Fibroblast of the aortic adventitia (primary cell): Measurements from ENCODE around the gene CEMIP. TPM values are rescaled to one million over a fixed set of nuclear protein-coding genes. Genes with fewer than 3 reads are reported as not detected.

Experiments
- DNase-seq: peaks from one replicate; pipeline ENCODE4 v3.0.0-alpha.2; 2010; ENCODE audit warnings: low read depth
- H3K4me3 ChIP-seq: 2 replicates; pipeline ENCODE4 v1.5.1; 2011; ENCODE audit warnings: low read depth, mild to moderate bottlenecking, control low read depth, low read length, moderate library complexity
- total RNA-seq: library from RNA; depleted of rRNA; stranded (reverse); fragments of >200 nt; gene quantifications from 2 replicates; pipeline ENCODE4 v1.2.3, GENCODE V29; 2012; ENCODE audit warnings: low replicate concordance
- TF ChIP-seq, protein P1 (sequence below): IDR thresholded peaks from 2 replicates; pipeline ENCODE4 v1.5.1; 2011; ENCODE audit warnings: mild to moderate bottlenecking, low read length, control low read depth, inconsistent platforms; ENCODE audit not compliant: insufficient read depth

The CEMIP gene
- total RNA-seq, 1 donor = 225 TPM

- DNase-seq = no peak
- no peak overlapping the region for H3K4me3 ChIP-seq
- TF ChIP-seq, protein P1, sequence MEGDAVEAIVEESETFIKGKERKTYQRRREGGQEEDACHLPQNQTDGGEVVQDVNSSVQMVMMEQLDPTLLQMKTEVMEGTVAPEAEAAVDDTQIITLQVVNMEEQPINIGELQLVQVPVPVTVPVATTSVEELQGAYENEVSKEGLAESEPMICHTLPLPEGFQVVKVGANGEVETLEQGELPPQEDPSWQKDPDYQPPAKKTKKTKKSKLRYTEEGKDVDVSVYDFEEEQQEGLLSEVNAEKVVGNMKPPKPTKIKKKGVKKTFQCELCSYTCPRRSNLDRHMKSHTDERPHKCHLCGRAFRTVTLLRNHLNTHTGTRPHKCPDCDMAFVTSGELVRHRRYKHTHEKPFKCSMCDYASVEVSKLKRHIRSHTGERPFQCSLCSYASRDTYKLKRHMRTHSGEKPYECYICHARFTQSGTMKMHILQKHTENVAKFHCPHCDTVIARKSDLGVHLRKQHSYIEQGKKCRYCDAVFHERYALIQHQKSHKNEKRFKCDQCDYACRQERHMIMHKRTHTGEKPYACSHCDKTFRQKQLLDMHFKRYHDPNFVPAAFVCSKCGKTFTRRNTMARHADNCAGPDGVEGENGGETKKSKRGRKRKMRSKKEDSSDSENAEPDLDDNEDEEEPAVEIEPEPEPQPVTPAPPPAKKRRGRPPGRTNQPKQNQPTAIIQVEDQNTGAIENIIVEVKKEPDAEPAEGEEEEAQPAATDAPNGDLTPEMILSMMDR = no peak
These were observed 3.8 kb upstream of the CEMIP start for GRCh38 chr15:80775338-80775737.

DNA sequence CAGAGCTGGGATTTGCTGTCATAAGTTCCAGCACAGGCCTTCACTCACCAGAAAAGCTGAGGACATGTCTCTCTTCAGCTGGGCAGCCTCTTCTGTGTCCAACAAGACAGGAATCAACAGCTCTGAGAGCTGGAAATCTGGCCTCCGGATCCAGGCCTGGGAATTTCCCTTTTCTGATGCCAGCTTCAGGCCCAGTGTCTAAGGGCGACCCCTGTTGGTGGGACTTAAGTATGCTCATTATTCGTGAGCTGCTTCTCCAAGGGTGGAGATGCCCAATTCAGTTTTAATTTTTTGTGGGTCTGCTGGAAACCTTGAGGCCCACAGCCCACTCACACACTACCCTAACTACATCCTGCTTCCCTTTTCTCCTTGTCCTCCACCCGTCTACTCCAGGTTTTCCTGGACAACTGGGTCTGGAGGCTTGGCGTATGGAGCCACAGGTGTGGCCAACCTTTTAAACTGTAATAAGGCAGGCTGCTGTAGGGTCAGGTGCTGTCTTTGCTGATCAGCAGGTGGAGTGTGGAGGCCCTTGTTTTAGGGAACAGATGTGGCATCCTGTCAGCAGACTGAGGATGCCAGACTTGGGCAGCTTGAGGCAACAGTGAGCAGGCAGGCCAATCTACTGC, 2.6 kb upstream of the CEMIP start:
- DNase-seq = peak; percentile 84
- TF ChIP-seq, protein P1 = peak; percentile 63
- H3K4me3 ChIP-seq = no peak overlapping the region

DNA sequence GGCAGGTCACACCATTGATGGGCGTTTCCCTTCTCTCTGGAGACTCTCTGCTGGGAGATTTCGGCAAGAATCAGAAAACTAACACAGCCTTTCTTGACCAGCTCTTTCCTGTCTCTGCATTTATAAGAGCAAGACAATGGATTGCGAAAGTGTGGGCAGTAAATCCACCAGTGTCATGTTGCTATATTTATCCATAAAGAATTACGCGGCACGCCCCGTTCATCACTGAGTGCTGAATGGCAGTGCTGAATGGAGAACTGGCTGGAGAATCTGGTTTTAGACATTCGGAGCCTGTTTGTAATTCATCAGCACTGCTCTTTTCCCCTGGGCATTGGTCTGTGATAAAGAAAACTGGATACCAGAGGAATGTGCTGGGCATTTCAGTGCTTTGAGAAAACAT, 2.0 kb upstream of the CEMIP start:
- no peak overlapping the region for H3K4me3 ChIP-seq
- peak; percentile 99 for DNase-seq
- TF ChIP-seq, protein P1 = no peak

DNA sequence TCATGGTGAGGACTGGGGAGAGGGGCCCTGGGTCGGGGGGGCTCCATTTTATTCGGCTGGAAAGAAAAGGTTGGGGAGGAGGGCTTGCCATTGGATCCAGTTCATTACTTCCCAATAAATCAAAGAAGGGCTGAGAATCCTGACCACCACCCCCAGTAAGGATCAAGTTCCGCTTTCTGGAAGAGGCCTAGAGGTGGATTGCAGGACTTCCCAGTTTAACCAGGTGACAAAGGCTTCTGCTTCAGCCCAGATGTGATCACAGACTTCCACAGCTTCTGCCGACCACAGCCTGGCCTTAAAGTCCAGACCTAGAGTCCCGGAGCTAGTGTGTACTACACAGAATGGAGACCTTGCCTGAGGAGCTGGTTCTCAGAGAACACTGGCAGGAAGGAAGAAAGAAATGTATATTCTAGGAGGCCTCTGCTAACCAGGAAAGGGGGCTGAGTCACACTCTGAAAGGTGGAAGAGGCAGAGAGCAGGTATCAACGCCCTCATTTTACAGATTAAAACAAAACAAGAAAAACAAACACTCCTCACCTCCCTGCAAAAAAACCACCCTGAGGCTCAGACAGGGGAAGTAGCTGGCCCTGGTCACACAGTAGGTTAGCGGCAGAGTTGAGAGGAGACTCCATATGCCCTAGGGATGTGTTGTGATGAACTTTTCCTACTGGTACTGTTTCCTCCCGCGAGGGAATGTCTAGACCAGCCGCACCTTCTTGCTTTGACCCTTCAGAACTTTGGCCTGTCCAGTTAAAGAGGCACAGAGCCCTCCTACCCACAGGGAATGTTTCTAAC, 1.1 kb upstream of the CEMIP start:
- TF ChIP-seq, protein P1 = no peak

GRCh38 chr15:80778621-80778963, 578 bp upstream of the CEMIP start:
- H3K4me3 ChIP-seq = peak overlapping the region; percentile 17
- TF ChIP-seq, protein P1 = no peak
- peak; percentile 53 for DNase-seq

More for the DNA sequence above, 1.1 kb upstream of the CEMIP start:
- DNase-seq = peak; percentile 29
- no peak overlapping the region for H3K4me3 ChIP-seq

DNA sequence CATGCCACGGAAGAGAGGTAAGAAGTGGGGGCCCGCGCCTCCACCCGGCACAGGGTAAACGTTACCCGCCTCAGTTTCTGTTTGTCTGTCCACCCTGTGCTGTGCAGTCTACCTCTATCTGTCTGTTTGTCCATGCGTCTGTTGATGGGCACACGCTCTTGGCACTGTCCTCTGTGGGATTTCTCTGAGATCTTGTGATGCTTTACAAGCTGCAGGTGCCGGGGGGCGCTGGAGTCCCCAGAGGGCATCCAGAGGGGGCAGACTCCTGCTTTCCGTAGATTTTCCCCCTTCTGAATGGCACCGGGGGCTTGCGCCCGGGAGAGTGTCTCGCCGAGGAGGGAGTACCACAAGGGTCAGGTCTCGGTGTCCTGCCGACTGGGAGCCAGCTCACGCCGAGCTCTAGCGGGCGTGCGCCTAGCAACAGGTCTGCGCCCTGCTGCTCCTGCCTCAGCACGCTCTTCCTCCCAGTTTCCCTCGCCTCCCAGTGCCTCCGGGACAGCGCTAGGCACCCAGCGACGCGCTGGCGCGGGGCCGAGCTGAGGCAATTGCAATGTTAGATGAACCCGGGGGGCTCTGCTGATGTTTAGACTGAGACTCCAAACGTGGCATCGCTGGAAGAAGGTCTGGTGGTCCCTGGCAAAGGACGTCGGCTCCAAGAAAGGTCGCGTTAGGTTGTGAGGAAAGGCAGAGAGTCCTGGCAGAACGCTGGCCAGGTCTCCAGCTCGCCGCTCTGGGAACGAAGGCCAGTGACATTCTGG, 667 bp downstream of the CEMIP start:
- H3K4me3 ChIP-seq = peak overlapping the region; percentile 97
- TF ChIP-seq, protein P1 = no peak
- peak; percentile 49 for DNase-seq
